Renal pelvis (tissue), 4 donors: ENCODE results near the gene COL27A1. TPM values are rescaled to one million over a fixed set of nuclear protein-coding genes. Genes with fewer than 3 reads are reported as not detected.
"Not testable (repeated sequence)": the region's sequence is repeated elsewhere in the genome, so short reads cannot be mapped to it uniquely, and the experiment has no call there.

ENCODE experiments used
- DNase-seq: peaks from one replicate; pipeline ENCODE4 v3.0.0-alpha.2; 2013
- polyA plus RNA-seq, 3 donors: library from polyadenylated mRNA; unstranded; fragments of 120-200 nt; gene quantifications; one replicate each; pipeline ENCODE4 v1.2.1, GENCODE V29; 2013; ENCODE audit not compliant: insufficient read length in 3 of 3

The COL27A1 gene
- polyA plus RNA-seq, 3 donors = 31.8 to 51.5 (median 43.2) TPM

DNA sequence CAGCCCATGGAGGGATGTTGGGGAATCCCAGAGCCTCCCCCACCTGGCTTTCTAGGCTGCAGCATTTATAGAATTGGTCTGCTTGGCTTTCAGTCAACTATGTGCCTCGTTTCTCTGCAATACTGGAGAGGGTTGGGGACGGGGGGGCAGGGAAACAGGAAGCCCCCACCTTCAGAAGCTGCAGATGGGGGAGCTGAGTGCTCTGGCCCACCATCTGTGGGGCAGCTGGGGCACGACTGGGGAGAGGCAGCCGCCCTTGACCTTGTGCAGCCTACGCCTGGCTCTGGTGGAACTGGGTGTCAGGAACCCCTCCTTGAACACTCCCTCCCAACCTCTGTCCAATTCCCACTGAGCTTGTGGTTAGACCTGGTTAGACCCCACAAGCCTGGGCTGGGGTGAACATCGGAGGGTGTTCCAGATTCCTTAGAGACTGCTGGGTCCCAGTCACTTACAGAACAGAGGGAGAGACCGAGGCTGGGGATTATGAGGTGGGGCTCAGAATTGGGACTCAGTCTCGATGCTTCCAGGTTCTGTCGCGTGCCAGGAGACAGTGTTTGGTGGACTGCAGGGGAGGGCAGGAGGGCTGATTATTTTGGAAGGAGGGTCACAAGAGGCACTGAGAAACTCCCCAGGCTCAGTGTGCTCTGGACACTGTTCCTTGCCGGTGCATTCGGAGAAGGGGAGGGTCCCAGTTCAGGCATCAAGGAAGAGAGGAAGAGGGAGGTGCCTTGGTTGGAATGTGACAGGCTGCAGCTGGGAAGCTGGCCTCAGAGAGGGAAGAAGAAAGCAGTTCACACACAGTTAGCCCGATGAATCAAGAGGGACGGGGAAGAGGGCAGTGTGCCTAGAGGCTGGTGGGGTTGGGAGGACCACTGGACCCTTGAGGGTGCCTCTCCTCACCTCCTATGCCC lies 25.6 kb downstream of the COL27A1 start:
- DNase-seq = peak; percentile 88

DNA sequence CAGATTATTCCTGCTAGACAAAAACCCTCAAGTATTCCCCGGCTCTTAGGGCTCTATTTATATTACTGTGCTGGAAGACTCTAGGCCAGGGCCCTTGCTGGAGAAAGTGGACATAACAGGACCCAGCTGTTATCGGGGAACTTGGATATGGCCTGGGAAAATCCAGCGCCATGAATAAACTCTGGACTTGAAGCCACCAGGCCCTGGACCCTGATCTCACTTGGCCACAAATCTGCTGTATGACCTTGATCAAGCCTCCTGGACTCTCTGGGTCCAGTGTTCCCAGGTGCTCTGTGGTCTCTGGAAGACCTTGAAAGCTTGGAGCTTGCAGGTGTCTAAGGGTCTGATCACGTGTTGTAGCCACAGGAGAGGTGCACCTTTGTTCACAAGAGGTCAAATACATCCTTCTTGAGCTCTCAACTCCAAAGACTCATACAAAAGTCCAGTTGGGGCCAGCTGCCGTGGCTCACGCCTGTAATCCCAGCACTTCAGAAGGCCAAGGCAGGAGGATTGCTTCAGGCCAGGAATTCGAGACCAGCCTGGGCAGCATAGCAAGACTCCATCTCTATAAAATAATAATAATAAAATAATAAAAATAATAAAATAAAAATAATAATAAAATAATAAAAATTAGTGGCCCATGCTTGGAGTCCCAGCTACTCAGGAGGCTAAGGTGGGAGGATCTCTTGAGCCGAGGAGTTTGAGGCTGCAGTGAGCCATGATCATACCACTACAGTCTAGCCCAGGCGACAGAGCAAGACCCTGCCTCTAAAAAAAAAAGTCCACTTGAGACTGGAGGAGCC lies 26.5 kb downstream of the COL27A1 start:
- DNase-seq = peak; percentile 70

GRCh38 chr9:114183006-114183405 lies 27.7 kb downstream of the COL27A1 start:
- DNase-seq = no peak

GRCh38 chr9:114184071-114184470 lies 28.7 kb downstream of the COL27A1 start:
- DNase-seq = no peak

- no peak for DNase-seq
Observed at GRCh38 chr9:114184866-114185265, 29.5 kb downstream of the COL27A1 start.

- DNase-seq = no peak
Observed at GRCh38 chr9:114185570-114186490, 30.5 kb downstream of the COL27A1 start.

- no peak for DNase-seq
Observed at GRCh38 chr9:114186605-114187289, 31.4 kb downstream of the COL27A1 start.

DNA sequence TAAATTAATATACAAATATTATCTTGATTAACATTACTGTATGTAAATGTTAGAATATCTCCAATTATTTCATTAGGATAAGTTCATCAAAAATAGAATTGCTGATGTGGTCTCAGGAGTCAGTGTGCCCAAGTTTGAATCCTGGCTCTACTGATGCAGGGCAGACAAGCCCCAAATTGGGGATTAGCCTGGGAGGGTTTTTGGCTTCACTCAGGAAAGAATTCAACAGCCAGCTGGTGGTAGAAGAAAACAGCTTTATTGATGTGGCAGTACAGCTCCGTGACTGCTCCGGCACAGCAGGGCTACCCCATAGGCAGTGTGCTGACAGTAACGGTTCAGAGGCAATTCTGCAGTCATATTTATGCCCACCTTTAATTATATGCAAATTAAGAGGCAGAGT lies 32.5 kb downstream of the COL27A1 start:
- no peak for DNase-seq

GRCh38 chr9:114189823-114190562 lies 34.7 kb downstream of the COL27A1 start:
- no peak for DNase-seq

DNA sequence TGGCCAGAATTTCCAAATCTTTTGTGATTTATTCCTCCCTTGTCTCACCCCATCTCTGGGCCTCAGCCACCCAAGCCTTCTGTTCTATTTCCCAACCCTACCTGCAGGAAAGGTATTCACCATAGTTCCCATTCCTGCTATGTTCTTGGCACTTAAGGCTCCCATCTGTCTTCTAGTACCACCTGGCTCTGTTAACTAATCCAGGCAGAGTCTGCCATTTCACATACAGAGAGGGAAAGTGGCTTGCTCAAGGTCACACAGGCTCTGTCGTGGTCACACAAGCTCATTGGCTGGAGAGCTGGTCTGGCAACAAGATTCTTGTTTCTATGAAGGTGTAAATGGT lies 35.2 kb downstream of the COL27A1 start:
- no peak for DNase-seq

GRCh38 chr9:114191402-114191801 lies 36.1 kb downstream of the COL27A1 start:
- DNase-seq = not testable (repeated sequence)

- no peak for DNase-seq
Observed at GRCh38 chr9:114192539-114192938, 37.2 kb downstream of the COL27A1 start.

GRCh38 chr9:114193090-114193489 lies 37.8 kb downstream of the COL27A1 start:
- DNase-seq = no peak

GRCh38 chr9:114196117-114196516 lies 40.8 kb downstream of the COL27A1 start:
- DNase-seq = no peak

DNA sequence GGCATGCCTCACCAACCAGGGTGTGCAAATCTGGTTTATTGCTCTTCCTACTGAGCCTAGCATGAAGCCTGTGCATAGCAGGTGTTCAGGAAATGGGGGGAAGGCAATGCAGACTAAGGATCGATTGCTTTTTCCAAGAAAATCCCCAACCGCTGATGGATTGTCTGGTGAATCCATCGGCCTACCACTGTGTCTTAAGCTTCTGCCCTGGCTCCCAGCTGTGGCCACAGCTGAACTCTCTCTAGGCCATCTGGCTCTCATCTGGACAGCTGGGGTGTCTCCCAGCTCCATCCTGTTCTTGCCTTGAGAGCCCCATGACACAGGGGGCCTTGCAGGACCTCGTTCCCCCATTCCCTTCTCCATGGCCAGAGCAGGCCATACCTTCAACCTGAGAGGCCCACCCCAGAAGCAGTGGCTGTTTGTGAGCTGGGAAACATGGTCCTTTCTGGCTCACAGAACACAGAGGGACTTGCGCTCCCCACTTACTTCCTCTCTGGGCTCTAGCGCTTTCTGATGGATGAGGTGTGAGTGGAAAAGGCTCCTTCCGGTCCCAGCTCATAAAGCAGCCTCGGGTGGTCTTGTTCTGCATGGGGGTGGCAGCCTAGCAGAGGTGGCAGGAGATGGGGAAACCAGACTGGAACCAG lies 41.8 kb downstream of the COL27A1 start:
- no peak for DNase-seq

DNA sequence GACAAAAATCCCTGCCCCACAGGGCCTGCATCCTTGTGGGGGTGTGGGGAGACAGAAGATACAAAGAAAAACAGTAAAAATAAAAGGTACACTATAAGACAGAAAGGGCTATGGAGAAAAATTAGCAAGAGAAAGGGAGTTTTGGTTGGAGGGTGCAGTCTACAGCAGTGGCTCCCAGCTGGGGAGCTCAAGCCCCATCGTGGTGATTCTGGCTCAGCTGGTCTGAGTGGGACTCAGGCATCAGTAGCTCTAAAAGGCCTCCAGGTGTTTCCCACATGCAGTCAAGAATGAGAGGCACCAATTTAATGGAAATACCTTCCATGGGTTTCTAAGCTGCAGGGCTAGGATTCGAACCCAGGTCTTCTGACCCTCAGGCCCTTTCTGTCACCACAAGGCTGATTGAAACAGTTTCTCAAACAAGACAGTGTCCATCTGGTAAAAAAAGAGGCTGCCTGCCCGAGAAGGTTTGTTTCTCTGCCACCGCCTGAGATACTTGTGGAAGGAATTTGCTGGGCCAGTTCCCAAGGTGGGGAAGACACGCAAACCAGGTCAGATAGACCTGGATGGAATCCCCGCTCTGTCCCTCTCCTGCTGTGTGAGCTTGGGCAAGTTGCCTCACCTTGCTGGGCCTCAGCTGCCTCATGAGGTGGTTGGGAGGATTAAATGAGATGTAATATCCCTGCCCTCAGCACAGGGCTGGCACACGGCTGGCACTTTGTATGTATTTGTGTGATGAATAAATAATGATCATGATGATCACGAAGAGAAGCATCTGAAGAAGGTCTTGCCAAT lies 43.1 kb downstream of the COL27A1 start:
- DNase-seq = no peak

DNA sequence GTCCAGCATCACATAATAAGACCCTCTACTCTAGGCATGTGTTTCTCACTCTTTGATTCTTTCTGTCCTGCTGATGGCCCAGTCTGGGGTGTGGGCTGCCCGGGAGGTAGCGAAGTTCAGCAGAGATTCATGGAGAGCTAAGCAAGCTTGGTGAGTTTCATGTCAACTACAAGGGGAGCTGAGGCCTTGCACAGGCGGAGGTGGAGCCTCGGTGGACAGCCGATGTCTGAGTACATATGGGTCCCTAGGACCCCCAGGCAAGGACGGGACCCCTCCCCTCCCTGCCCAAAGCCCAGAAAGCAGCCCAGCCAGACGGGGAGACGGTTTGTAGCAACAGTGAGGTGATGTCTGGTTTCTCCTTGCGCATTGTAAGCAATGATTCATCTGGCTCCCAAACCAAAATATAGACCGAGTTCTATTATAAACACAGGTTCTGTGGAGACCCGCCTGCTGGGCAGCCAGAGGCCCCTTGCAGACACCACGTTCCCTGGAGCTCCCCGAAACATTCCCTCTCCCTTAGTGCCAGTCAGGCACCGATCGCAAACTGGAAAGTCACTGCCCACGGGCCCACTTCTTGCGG lies 45.5 kb downstream of the COL27A1 start:
- DNase-seq = no peak

DNA sequence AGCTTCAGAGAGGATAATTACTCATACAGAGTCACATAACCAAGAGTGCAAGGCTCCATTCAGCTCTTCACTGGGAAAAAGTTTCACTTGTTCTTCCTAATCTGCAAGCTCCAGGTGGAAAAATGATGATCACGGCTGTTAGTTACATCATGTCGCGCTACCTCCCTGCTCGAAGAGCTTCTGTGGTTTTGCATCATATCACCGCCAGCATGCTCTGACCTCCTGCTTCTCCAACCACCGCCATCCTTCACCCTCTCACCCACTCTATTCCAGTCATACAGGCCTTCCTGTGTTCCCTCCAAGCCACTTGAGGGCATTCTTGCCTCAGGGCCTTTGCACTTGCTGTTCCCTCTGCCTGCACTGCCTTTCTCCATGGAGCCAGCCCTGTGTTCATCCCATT lies 47.1 kb downstream of the COL27A1 start:
- no peak for DNase-seq

DNA sequence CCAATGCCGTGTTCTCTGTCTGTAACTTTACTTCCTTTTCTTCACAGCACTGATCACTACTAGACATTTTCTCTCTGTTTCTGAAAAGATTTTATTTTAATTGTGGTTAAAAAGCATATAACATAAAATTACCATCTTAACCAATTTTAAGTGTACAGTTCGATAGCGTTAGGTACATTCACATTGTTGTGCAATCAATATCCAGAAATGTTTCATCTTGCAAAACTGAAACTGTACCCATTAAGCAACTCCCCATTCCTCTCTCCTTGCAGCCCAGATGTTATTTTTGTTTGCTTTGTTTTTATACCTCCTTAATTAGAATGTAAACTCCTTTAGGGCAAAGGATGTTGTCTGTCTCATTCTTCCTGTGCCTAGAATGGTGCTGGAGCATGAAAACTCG lies 47.5 kb downstream of the COL27A1 start:
- no peak for DNase-seq
